GM13977 (cell line): ENCODE measurements around the gene SOX13.

Experiments
- DNase-seq: peaks from one replicate; pipeline ENCODE4 v3.0.0; 2012; ENCODE audit warnings: low spot score
- in situ Hi-C: fragments of 300-500 bp; cut with MboI; formaldehyde crosslinking; loops from one replicate; pipeline ENCODE4 v1.12.0; 2022; ENCODE audit warnings: low sequenced_read_pairs, low pct_unique_long_range_greater_than_20kb, mixed read lengths, inconsistent platforms; ENCODE audit not compliant: unreplicated experiment
- TF ChIP-seq, protein P1 (sequence below): IDR thresholded peaks from 2 replicates; pipeline ENCODE4 v1.5.1; 2012; ENCODE audit warnings: mild to moderate bottlenecking, control low read depth; ENCODE audit not compliant: insufficient read depth; ENCODE audit errors: extremely low read depth, missing control alignments

Gene SOX13

DNA sequence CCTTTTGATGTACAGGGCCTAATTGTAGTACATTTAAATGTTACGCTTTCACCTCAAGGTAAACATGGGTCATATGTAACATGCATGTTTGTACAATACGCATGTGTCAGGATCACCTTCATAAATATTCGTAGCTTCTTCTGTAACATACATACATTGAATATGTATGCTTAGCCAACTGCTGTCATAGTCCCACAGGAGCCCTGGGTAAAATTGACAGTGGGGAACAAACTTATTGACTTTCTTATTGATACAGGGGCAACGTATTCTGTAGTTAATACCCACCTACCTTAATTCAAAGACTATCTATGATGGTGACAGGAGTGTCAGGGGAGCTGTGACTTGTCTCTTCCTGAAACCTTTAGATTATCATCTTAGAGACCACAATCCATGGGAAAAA lies 96.9 kb downstream of the SOX13 start:
- TF ChIP-seq, protein P1, sequence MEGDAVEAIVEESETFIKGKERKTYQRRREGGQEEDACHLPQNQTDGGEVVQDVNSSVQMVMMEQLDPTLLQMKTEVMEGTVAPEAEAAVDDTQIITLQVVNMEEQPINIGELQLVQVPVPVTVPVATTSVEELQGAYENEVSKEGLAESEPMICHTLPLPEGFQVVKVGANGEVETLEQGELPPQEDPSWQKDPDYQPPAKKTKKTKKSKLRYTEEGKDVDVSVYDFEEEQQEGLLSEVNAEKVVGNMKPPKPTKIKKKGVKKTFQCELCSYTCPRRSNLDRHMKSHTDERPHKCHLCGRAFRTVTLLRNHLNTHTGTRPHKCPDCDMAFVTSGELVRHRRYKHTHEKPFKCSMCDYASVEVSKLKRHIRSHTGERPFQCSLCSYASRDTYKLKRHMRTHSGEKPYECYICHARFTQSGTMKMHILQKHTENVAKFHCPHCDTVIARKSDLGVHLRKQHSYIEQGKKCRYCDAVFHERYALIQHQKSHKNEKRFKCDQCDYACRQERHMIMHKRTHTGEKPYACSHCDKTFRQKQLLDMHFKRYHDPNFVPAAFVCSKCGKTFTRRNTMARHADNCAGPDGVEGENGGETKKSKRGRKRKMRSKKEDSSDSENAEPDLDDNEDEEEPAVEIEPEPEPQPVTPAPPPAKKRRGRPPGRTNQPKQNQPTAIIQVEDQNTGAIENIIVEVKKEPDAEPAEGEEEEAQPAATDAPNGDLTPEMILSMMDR, result no peak
- in situ Hi-C loops, result loop anchor here (25.0 kb wide), 1 partner anchor 217 kb away; no protein-coding TSS in a partner anchor
- no peak for DNase-seq

DNA sequence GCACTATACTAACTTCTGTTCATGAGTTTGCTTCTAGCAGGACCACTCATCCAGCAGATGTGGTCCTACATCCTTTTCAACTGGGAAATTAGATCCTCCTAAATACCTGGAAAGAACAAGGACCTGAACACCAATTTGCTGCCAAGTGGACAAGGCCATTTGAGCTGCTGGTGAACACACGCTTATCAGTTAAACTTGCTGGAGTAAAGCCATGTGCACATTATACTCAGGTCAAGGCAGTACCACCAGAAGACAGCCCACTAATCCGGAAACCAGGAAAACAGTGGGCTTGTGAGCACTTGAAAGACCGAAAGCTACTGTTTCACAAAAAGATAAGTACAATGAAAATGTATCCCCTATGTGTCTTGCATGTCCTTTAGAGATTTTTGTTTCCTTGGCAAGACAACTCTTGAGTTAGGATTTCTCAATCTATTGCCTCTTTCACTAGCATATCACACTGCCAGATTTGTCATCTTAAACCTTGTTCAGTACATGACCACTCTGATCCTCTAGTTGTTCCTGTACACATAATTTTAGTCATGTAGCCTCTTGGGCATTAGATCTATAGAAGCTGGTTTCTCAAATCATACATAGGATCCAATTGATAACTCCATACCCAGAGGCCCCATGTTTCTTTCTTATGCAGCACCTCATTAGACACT lies 97.7 kb downstream of the SOX13 start:
- TF ChIP-seq, protein P1, result no peak
- in situ Hi-C loops, result loop anchor here (25.0 kb wide), 1 partner anchor 217 kb away; no protein-coding TSS in a partner anchor
- no peak for DNase-seq

- no peak for DNase-seq
- TF ChIP-seq, protein P1, result no peak
- in situ Hi-C loops, result loop anchor here (25.0 kb wide), 1 partner anchor 216 kb away; no protein-coding TSS in a partner anchor
These were observed 98.8 kb downstream of the SOX13 start for GRCh38 chr1:204171751-204172178.

GRCh38 chr1:204172404-204173029 lies 99.6 kb downstream of the SOX13 start:
- in situ Hi-C loops, result loop anchor here (25.0 kb wide), 1 partner anchor 215 kb away; no protein-coding TSS in a partner anchor
- TF ChIP-seq, protein P1, result no peak
- DNase-seq, result no peak

- DNase-seq, result no peak
- in situ Hi-C loops, result loop anchor here (25.0 kb wide), 1 partner anchor 212 kb away; no protein-coding TSS in a partner anchor
- TF ChIP-seq, protein P1, result no peak
These were observed 102.0 kb downstream of the SOX13 start for GRCh38 chr1:204174958-204175357.

DNA sequence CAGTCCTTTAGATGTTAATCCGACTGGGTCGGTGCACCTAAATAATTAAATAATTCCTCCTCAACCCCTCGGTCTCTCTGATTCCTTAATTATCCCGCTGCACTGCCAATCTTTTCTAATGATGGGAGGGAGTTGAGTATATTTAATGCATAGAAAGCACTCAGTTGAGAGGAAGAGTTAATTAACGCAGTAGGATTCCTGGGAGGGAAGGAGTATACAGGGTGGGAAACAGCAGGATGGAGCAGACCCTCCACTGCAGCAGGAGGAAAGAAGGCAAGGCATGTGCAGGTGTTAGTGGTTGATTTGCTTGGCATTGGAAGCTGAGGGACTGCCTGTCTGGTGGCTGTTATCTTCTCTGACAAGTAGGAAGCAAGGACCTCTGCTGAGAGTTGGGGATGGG lies 103.1 kb downstream of the SOX13 start:
- DNase-seq, result no peak
- TF ChIP-seq, protein P1, result no peak
- in situ Hi-C loops, result no loop called here
